Left ventricle myocardium inferior (tissue), 1 donor: ENCODE data around the gene IGIP. TPM values are rescaled to one million over a fixed set of nuclear protein-coding genes. Genes with fewer than 3 reads are reported as not detected.
A peak's percentile ranks its signal among the peaks of the same experiment; 100 is the strongest.

Source experiments
- DNase-seq: peaks from one replicate; pipeline ENCODE4 v3.0.0-alpha.2; 2020
- H3K27ac ChIP-seq: fragments of 200-600 bp; replicated peaks from 2 replicates; pipeline ENCODE4 v1.8.0; 2021
- H3K27me3 ChIP-seq: fragments of 200-600 bp; 2 replicates; pipeline ENCODE4 v1.8.0; 2021; ENCODE audit warnings: low read depth
- H3K36me3 ChIP-seq: fragments of 200-600 bp; 2 replicates; pipeline ENCODE4 v1.8.0; 2021
- H3K4me1 ChIP-seq: fragments of 200-600 bp; 2 replicates; pipeline ENCODE4 v1.8.0; 2021
- H3K4me3 ChIP-seq: fragments of 200-600 bp; 2 replicates; pipeline ENCODE4 v1.8.0; 2021; ENCODE audit warnings: mild to moderate bottlenecking, moderate library complexity
- H3K9me3 ChIP-seq: fragments of 200-600 bp; replicated peaks from 2 replicates; pipeline ENCODE4 v1.8.0; 2021
- intact Hi-C: fragments of 100-400 bp; cut with micrococcal nuclease; formaldehyde crosslinking; loops from one replicate; pipeline ENCODE4 v1.11.0; 2022
- total RNA-seq: library from RNA; stranded (reverse); fragmentation: NEBNext Ultra II Directional; extraction: Animal tissue kit (Norgen Biotek cat#: 25700); gene quantifications from one replicate; pipeline ENCODE4 v1.2.1, GENCODE V29; 2021
- TF ChIP-seq, protein P1 (sequence below): fragments of 200-600 bp; IDR thresholded peaks from 2 replicates; pipeline ENCODE4 v1.8.0; 2021; ENCODE audit warnings: antibody characterized with exemption, mild to moderate bottlenecking, borderline replicate concordance
- donor health status: DM: no; HTN: yes; CAD: no; lungs with severe emphysema.

Gene IGIP
- total RNA-seq, 1 donor from 2014 or later, result 12.0 TPM

DNA sequence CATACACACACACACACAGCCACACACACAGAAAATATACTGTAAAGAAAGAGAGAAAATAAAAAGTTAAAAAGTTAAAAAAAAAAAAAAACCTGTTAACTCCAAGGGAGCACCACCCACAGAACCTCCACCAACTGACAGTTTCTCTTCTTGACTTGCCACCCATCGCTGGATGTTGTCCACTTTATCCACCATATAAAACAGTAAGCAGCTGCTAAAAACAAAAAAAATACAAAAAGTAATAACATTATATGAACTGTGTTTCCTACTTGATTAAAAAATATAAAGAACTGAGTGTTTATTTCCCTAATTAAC is 10.6 kb upstream of the IGIP start:
- Histone ChIP-seq H3K9me3 (no peaks in the 10 kb centered on the region), H3K36me3 (no peaks in the 10 kb centered on the region), H3K27ac (peak overlapping the region; percentile 95), H3K27me3 (no peaks in the 10 kb centered on the region), H3K4me1 (peaks cover 80% of the 10 kb centered on the region), H3K4me3 (peak overlapping the region; percentile 81)
- intact Hi-C loops, result no loop called here
- no peak for DNase-seq
- TF ChIP-seq, protein P1, sequence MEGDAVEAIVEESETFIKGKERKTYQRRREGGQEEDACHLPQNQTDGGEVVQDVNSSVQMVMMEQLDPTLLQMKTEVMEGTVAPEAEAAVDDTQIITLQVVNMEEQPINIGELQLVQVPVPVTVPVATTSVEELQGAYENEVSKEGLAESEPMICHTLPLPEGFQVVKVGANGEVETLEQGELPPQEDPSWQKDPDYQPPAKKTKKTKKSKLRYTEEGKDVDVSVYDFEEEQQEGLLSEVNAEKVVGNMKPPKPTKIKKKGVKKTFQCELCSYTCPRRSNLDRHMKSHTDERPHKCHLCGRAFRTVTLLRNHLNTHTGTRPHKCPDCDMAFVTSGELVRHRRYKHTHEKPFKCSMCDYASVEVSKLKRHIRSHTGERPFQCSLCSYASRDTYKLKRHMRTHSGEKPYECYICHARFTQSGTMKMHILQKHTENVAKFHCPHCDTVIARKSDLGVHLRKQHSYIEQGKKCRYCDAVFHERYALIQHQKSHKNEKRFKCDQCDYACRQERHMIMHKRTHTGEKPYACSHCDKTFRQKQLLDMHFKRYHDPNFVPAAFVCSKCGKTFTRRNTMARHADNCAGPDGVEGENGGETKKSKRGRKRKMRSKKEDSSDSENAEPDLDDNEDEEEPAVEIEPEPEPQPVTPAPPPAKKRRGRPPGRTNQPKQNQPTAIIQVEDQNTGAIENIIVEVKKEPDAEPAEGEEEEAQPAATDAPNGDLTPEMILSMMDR, result no peak

DNA sequence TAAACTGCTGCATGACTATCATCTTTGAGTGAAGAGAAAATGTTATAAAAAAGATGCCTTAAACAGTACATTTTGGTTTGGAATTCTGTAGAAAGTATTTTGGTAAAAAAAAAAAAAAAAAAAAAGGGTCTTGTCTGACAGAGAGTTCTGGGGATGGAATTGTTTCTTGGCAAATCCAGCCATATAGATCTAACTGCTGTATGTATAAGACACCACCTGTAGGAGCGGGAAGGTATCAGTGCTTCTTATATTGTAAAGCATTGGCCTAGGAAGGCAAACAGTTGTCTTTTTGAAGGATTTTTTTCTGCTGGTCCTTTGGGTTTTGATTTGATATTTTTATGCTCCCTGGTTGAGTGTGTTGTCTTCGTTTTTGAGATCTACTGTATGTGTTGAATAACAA is 9.0 kb upstream of the IGIP start:
- intact Hi-C loops, result no loop called here
- Histone ChIP-seq H3K27me3 (no peaks in the 10 kb centered on the region), H3K36me3 (no peaks in the 10 kb centered on the region), H3K4me1 (peaks cover 69% of the 10 kb centered on the region), H3K9me3 (no peaks in the 10 kb centered on the region), H3K4me3 (peak overlapping the region; percentile 81), H3K27ac (no peak overlapping the region)
- DNase-seq, result no peak
- TF ChIP-seq, protein P1, result no peak

DNA sequence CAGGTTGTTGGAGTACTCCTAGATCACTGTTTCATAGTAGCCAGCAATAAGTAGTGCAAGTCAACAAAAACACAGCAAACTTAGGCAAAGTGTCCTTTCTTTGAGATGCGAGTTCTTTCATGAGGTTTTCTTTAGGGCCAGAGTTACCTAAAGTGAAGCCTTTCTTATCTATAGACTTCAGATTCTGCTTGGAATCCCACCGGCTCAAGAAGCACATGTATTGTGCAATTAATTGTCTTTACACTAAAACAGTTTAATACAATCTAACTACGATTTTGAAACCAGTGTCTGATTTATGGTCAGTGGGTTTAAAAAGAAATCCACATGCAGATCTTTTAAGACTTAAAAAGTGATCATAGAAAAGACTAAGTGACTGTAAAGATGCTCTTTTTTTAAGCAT is 8.2 kb upstream of the IGIP start:
- DNase-seq, result no peak
- Histone ChIP-seq H3K27me3 (no peaks in the 10 kb centered on the region), H3K4me1 (peaks cover 63% of the 10 kb centered on the region)

DNA sequence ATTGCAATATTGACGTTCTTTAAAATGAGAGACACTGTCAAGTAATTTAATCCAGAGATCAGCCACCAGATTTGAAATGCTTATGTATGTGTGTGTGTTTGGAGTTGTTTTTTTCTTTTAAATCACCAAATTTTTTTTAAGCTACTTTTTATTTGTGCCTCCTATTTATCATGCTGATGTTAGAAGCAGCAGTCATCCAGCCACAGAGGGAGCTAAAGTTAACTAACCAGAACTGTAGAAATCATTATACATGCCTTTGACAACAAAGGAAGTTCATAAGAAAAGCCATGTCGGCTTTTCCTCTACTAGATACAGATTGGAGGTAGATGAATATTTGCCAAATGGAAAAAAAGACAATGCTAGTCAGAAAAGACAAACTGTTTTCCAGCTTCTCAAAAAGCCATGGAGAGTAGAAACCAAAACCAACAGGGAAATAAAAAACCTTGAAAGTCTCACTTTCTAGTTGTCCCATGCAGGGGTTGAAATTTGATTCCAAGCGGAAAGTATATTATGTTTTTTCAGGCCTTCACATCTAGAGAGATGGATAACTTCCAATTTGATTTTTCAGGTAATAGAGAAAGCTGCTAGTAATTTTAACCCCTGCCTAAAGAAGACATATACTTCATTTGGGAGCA is 7.3 kb upstream of the IGIP start:
- Histone ChIP-seq H3K36me3 (no peaks in the 10 kb centered on the region), H3K27ac (peak overlapping the region; percentile 39), H3K9me3 (no peaks in the 10 kb centered on the region), H3K4me3 (no peak overlapping the region), H3K4me1 (peaks cover 61% of the 10 kb centered on the region), H3K27me3 (no peaks in the 10 kb centered on the region)
- intact Hi-C loops, result no loop called here
- no peak for DNase-seq
- TF ChIP-seq, protein P1, result peak; percentile 11

More for the DNA sequence above, 8.2 kb upstream of the IGIP start:
- Histone ChIP-seq H3K27ac (no peak overlapping the region), H3K4me3 (no peak overlapping the region), H3K36me3 (no peaks in the 10 kb centered on the region), H3K9me3 (no peaks in the 10 kb centered on the region)
- TF ChIP-seq, protein P1, result no peak
- intact Hi-C loops, result no loop called here

DNA sequence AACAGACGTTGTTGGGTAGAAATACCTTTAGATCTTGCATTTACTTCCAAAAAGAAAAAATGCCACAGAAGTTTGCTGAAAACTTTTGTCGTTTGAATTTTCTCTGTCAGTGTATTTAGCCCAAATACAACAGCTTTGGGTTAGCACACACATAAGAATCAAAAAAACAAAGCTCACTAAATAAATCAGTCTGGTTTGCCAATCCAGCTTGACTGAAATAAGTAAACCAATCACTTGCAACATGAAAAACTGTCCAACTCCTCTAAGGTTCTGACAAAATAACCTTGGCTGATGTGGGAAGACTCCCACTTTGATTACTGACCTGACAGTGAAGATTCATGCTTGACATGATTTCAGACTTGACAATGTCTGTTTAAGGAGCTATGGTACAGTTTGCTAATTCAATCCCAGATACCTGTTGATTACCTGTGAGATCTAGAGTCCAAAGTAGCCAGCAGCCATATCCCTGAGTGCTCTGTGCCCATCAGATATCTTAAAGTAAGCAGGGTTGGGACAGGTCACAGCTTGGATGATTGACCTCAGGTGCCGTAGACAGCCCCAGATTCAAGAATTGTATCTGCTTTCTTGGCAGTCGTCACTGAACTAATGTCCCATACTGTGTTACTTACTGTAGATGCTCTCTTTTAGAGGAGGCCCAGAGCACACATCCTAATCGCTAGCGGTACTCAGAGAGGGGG is 727 bp downstream of the IGIP start:
- TF ChIP-seq, protein P1, result no peak
- Histone ChIP-seq H3K36me3 (no peaks in the 10 kb centered on the region), H3K27ac (no peak overlapping the region), H3K4me1 (peaks cover 36% of the 10 kb centered on the region), H3K9me3 (no peaks in the 10 kb centered on the region), H3K27me3 (no peaks in the 10 kb centered on the region), H3K4me3 (no peak overlapping the region)
- no peak for DNase-seq
- intact Hi-C loops, result no loop called here
